ENCODE measurements around the gene EPB41L3. TPM values are rescaled to one million over a fixed set of nuclear protein-coding genes. Genes with fewer than 3 reads are reported as not detected.
A peak's percentile ranks its signal among the peaks of the same experiment; 100 is the strongest.

Gene EPB41L3
- total RNA-seq, 2 experiments from 2014 or later: 1.9 to 3.4 TPM

DNA sequence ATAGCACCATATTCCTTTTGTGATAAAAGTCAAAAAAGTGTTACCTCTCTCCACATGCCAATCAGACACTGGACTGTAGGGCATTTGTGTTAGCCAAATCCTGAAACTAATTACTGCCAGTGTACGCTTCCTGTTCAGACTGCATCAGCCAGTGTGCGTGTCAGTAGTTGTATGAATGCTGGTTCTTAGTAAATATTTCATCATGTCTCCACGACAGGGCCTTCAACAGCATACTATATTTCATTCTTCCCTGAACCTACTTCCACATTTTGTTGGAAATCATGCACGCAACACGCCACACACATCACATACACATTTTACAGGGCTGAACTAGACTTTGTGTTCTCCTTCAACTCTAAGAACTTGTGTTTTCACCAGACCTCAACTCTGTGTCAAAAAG lies 77.5 kb downstream of the EPB41L3 start:
- H3K4me3 Mint-ChIP-seq: no peak overlapping the region
- no peaks in the 10 kb centered on the region for H3K9me3 Mint-ChIP-seq
- no peak for DNase-seq
- H3K27ac Mint-ChIP-seq: no peak overlapping the region
- no peak for ATAC-seq (ENCODE audit: low read depth)
- H3K36me3 Mint-ChIP-seq: no peaks in the 10 kb centered on the region
- peaks cover 4% of the 10 kb centered on the region for H3K27me3 Mint-ChIP-seq
- H3K4me1 Mint-ChIP-seq: no peaks in the 10 kb centered on the region
- POLR2A ChIA-PET: no interaction called here

DNA sequence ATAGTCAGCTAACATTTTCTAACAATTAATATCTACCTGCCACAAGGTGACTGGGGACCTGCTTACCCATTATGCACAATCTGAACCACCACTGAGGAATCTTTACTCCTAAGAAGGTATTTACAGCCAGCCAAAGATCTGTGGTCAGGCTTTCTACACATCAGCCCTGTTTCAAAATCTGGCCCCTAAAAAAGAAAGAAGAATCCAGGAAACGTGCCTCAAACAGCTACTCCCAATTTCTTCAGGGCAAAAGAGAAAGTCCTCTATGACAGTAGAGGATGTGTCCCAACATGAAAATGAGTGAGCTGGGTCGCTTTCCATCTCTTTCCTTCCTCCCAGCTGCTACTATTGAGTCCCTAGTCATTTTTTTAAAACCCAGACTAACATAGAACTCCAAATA lies 79.5 kb downstream of the EPB41L3 start:
- DNase-seq (no peak), ATAC-seq (ENCODE audit: low read depth) (no peak)
- Mint-ChIP-seq H3K27ac (no peak overlapping the region), H3K4me1 (no peaks in the 10 kb centered on the region), H3K4me3 (no peak overlapping the region), H3K27me3 (peaks cover 4% of the 10 kb centered on the region), H3K36me3 (no peaks in the 10 kb centered on the region), H3K9me3 (no peaks in the 10 kb centered on the region)
- POLR2A ChIA-PET: no interaction called here

DNA sequence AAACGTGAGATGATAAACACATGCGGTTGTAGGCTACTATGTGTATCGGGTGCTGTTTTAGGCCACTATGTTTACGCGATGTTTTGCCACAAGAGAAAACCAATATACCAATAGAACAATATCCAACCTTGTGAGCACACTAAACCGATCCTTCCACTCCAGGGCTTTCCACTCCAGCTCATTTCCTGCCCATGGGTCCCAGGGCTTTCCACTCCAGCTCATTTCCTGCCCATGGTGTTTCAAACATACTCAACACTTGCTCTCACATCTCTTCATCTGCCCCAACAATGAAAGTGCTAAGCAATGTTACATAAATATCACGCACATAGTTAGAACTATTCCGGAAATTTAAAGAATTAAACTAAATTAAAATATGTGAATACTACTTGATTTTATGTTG lies 80.0 kb downstream of the EPB41L3 start:
- POLR2A ChIA-PET: no interaction called here
- DNase-seq (no peak), ATAC-seq (ENCODE audit: low read depth) (no peak)
- H3K4me3 Mint-ChIP-seq: no peak overlapping the region
- H3K27me3 Mint-ChIP-seq: peaks cover 4% of the 10 kb centered on the region
- H3K36me3 Mint-ChIP-seq: no peaks in the 10 kb centered on the region
- H3K27ac Mint-ChIP-seq: no peak overlapping the region
- no peaks in the 10 kb centered on the region for H3K9me3 Mint-ChIP-seq
- no peaks in the 10 kb centered on the region for H3K4me1 Mint-ChIP-seq

DNA sequence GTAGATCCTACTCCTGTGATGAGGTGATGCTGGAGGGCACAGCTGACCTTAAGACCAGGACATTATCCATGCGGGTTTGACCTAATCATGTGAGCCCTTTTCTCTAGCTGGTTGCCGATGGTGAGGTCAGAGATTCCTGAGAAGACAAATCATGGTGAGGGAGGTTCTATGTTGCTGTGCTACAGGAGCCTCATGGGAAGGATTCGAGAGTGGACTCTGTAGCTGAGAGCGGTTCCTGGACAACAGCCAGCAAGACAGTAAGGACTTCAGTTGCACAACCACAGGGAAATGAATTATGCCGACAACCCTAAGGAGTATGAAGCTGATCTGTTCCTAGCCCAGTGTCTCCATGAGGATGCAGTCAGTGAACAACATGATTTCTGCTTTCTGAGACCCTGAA lies 80.4 kb downstream of the EPB41L3 start:
- H3K36me3 Mint-ChIP-seq: no peaks in the 10 kb centered on the region
- H3K4me1 Mint-ChIP-seq: no peaks in the 10 kb centered on the region
- no peaks in the 10 kb centered on the region for H3K9me3 Mint-ChIP-seq
- no peak for ATAC-seq (ENCODE audit: low read depth)
- no peak overlapping the region for H3K27ac Mint-ChIP-seq
- POLR2A ChIA-PET: no interaction called here
- peaks cover 4% of the 10 kb centered on the region for H3K27me3 Mint-ChIP-seq
- DNase-seq: no peak
- no peak overlapping the region for H3K4me3 Mint-ChIP-seq

DNA sequence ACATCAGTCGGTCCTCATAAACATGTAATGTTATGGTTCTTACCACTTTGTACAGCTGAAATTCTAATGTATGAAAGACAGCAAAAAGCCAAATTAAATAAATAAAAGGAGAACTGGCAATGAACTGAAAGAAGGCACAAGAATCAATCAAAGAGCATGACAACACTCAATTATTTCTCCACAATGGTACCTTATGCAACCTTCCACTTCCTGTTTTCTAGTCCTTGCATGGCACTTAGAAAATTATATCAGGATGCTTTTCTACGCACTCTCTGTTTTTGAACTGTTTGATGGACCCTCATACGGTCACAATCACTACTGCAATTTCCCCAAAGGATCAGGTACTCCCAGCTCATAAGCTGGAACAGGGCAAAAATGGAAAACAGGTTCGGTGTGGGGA lies 81.6 kb downstream of the EPB41L3 start:
- H3K4me3 Mint-ChIP-seq: no peak overlapping the region
- DNase-seq: no peak
- no peak overlapping the region for H3K27ac Mint-ChIP-seq
- no peak for ATAC-seq (ENCODE audit: low read depth)
- no peaks in the 10 kb centered on the region for H3K36me3 Mint-ChIP-seq
- peaks cover 4% of the 10 kb centered on the region for H3K27me3 Mint-ChIP-seq
- POLR2A ChIA-PET: no interaction called here
- peaks cover under 1% of the 10 kb centered on the region for H3K4me1 Mint-ChIP-seq
- H3K9me3 Mint-ChIP-seq: no peaks in the 10 kb centered on the region

DNA sequence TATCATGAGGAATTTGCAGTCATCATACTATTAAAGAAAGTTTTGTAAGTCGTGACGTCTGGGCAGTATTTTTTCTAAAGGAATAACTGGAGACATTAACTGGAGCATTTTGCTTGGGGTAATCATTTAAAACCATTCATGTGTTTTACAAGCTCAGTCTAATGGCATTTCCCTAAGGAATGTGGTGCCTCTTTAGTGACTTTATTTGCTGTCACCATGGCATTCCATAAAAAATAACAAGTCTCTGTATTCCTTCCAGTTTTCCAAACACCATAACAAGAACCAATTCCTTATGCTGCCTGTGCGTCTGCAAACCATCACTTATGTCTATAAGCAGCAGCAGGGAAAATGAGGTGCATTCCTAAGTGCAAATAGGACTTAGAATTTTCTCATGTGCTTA lies 82.8 kb downstream of the EPB41L3 start:
- ATAC-seq (ENCODE audit: low read depth) (no peak), DNase-seq (no peak)
- POLR2A ChIA-PET: no interaction called here
- Mint-ChIP-seq H3K9me3 (no peaks in the 10 kb centered on the region), H3K27me3 (peaks cover 4% of the 10 kb centered on the region), H3K4me1 (peaks cover 4% of the 10 kb centered on the region), H3K27ac (no peak overlapping the region), H3K4me3 (no peak overlapping the region), H3K36me3 (no peaks in the 10 kb centered on the region)

GRCh38 chr18:5457462-5457957 lies 86.3 kb downstream of the EPB41L3 start:
- H3K4me3 Mint-ChIP-seq: peak overlapping the region; percentile 68
- H3K36me3 Mint-ChIP-seq: no peaks in the 10 kb centered on the region
- no peak for ATAC-seq (ENCODE audit: low read depth)
- no peak for DNase-seq
- H3K27ac Mint-ChIP-seq: peak overlapping the region; percentile 85
- H3K9me3 Mint-ChIP-seq: no peaks in the 10 kb centered on the region
- POLR2A ChIA-PET: interaction anchor here (1.3 kb wide), 1 partner anchor 162 kb away, joined by 3 read pairs; the partner anchor contains the start of gene ZBTB14
- peaks cover 6% of the 10 kb centered on the region for H3K4me1 Mint-ChIP-seq
- no peaks in the 10 kb centered on the region for H3K27me3 Mint-ChIP-seq

GRCh38 chr18:5456577-5457461 lies 87.0 kb downstream of the EPB41L3 start:
- POLR2A ChIA-PET: interaction anchor here (1.3 kb wide), 1 partner anchor 161 kb away, joined by 3 read pairs; the partner anchor contains the start of gene ZBTB14
- H3K27me3 Mint-ChIP-seq: no peaks in the 10 kb centered on the region
- H3K4me3 Mint-ChIP-seq: peak overlapping the region; percentile 68
- peak; percentile 75 for ATAC-seq (ENCODE audit: low read depth)
- H3K27ac Mint-ChIP-seq: peak overlapping the region; percentile 85
- H3K4me1 Mint-ChIP-seq: peaks cover 6% of the 10 kb centered on the region
- no peaks in the 10 kb centered on the region for H3K9me3 Mint-ChIP-seq
- H3K36me3 Mint-ChIP-seq: no peaks in the 10 kb centered on the region
- peak; percentile 47 for DNase-seq

DNA sequence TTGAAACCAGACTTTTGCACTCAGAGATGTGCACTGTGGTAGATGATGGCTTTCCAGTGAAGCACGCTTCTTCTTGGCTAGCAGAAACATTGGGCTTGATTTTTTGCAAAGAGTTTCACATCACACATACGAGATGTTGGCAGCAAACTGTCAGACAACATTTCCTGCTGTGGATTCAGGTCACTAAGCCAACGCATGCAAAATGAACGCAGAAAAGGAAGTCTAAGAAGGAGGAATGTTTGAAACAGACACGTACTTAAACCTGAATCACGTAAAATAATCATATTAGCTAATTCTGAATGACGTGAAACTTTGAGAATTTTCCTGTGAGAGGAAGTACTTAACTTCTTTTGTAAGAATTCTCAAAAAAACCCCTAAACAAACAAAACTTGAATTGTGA lies 88.1 kb downstream of the EPB41L3 start:
- ATAC-seq (ENCODE audit: low read depth): no peak
- Mint-ChIP-seq H3K36me3 (no peaks in the 10 kb centered on the region), H3K4me3 (peak overlapping the region; percentile 44), H3K27me3 (no peaks in the 10 kb centered on the region), H3K4me1 (peaks cover 6% of the 10 kb centered on the region), H3K27ac (peak overlapping the region; percentile 72), H3K9me3 (no peaks in the 10 kb centered on the region)
- POLR2A ChIA-PET: no interaction called here
- no peak for DNase-seq

GRCh38 chr18:5452943-5453443 lies 90.8 kb downstream of the EPB41L3 start:
- Mint-ChIP-seq H3K4me3 (no peak overlapping the region), H3K36me3 (no peaks in the 10 kb centered on the region), H3K9me3 (no peaks in the 10 kb centered on the region), H3K27ac (no peak overlapping the region), H3K27me3 (peaks cover 3% of the 10 kb centered on the region), H3K4me1 (peaks cover 6% of the 10 kb centered on the region)
- DNase-seq: no peak
- ATAC-seq (ENCODE audit: low read depth): no peak
- POLR2A ChIA-PET: no interaction called here

- H3K27ac Mint-ChIP-seq: no peak overlapping the region
- peaks cover 4% of the 10 kb centered on the region for H3K4me1 Mint-ChIP-seq
- ATAC-seq (ENCODE audit: low read depth) (no peak), DNase-seq (no peak)
- no peak overlapping the region for H3K4me3 Mint-ChIP-seq
- POLR2A ChIA-PET: no interaction called here
- H3K9me3 Mint-ChIP-seq: no peaks in the 10 kb centered on the region
- H3K36me3 Mint-ChIP-seq: no peaks in the 10 kb centered on the region
- peaks cover 4% of the 10 kb centered on the region for H3K27me3 Mint-ChIP-seq
Measured at GRCh38 chr18:5451871-5452270, 91.9 kb downstream of the EPB41L3 start.

DNA sequence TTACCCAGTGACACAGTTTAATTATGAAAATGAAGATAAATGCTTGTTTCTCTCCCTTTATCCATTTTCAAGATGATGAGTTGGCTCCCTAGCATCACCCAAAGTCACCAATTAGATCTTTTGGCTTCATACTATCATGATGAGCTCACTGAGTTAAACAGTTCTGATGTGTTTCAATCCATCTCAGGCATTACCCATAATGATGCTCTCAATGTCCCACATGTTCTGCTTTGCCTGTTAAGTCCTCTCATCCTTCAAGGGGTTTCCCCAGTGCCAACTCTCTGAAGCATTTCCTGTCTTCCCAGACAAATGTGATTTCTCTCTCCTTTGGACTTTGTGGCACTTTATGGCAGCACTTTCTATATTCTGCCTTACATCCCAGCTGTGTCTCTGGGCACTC lies 92.6 kb downstream of the EPB41L3 start:
- Mint-ChIP-seq H3K36me3 (no peaks in the 10 kb centered on the region), H3K4me3 (no peak overlapping the region), H3K9me3 (no peaks in the 10 kb centered on the region), H3K27me3 (peaks cover 4% of the 10 kb centered on the region), H3K4me1 (peaks cover 4% of the 10 kb centered on the region), H3K27ac (no peak overlapping the region)
- ATAC-seq (ENCODE audit: low read depth) (no peak), DNase-seq (no peak)
- POLR2A ChIA-PET: no interaction called here

- no peak for DNase-seq
- ATAC-seq (ENCODE audit: low read depth): no peak
- Mint-ChIP-seq H3K36me3 (no peaks in the 10 kb centered on the region), H3K9me3 (no peaks in the 10 kb centered on the region), H3K4me1 (no peaks in the 10 kb centered on the region), H3K4me3 (no peak overlapping the region), H3K27ac (no peak overlapping the region), H3K27me3 (peaks cover 4% of the 10 kb centered on the region)
- POLR2A ChIA-PET: no interaction called here
Measured at GRCh38 chr18:5449858-5450509, 93.8 kb downstream of the EPB41L3 start.

- H3K9me3 Mint-ChIP-seq: no peaks in the 10 kb centered on the region
- H3K36me3 Mint-ChIP-seq: no peaks in the 10 kb centered on the region
- ATAC-seq (ENCODE audit: low read depth) (no peak), DNase-seq (no peak)
- H3K4me1 Mint-ChIP-seq: no peaks in the 10 kb centered on the region
- POLR2A ChIA-PET: no interaction called here
- no peak overlapping the region for H3K27ac Mint-ChIP-seq
- H3K27me3 Mint-ChIP-seq: peaks cover 4% of the 10 kb centered on the region
- no peak overlapping the region for H3K4me3 Mint-ChIP-seq
Measured at GRCh38 chr18:5447442-5447841, 96.4 kb downstream of the EPB41L3 start.

Data from activated naive CD8-positive, alpha-beta T cell treated with anti-CD3 and anti-CD28 coated beads, Interleukin-2, amount 10 ng/mL, durations not matched to agents 7 days and 5 days (primary cell).